KMS-11 (cell line): ENCODE data around the gene SH3TC1.

Source experiments
- H2AFZ ChIP-seq: fragments of 200-600 bp; sonication (generic); 2 replicates; pipeline ENCODE4 v1.6.1; 2016; ENCODE audit warnings: antibody characterized with exemption, mixed run types, low read depth
- H3K27ac ChIP-seq: fragments of 200-600 bp; sonication (generic); 2 replicates; pipeline ENCODE4 v1.6.1; 2016; ENCODE audit warnings: mild to moderate bottlenecking, mixed run types
- H3K27me3 ChIP-seq: fragments of 200-600 bp; sonication (generic); 2 replicates; pipeline ENCODE4 v1.6.1; 2017; ENCODE audit warnings: mild to moderate bottlenecking, low read depth, mixed run types, moderate library complexity; ENCODE audit not compliant: insufficient read depth
- H3K36me3 ChIP-seq: fragments of 200-600 bp; sonication (generic); 2 replicates; pipeline ENCODE4 v1.6.1; 2017; ENCODE audit warnings: mild to moderate bottlenecking, mixed run types; ENCODE audit not compliant: insufficient read depth
- H3K4me1 ChIP-seq: fragments of 200-600 bp; sonication (generic); 2 replicates; pipeline ENCODE4 v1.6.1; 2016; ENCODE audit warnings: mild to moderate bottlenecking, low read depth, mixed run types; ENCODE audit not compliant: poor library complexity, severe bottlenecking
- H3K4me2 ChIP-seq: fragments of 200-600 bp; sonication (generic); 2 replicates; pipeline ENCODE4 v1.7.0; 2016; ENCODE audit warnings: mild to moderate bottlenecking, mixed run types
- H3K4me3 ChIP-seq: fragments of 200-600 bp; sonication (generic); IDR thresholded peaks from 2 replicates; pipeline ENCODE4 v1.6.1; 2017; ENCODE audit warnings: low read depth, low read length, mixed read lengths; ENCODE audit not compliant: insufficient read depth
- H3K79me2 ChIP-seq: fragments of 200-600 bp; sonication (generic); 2 replicates; pipeline ENCODE4 v1.6.1; 2016; ENCODE audit warnings: low read depth, mixed run types; ENCODE audit not compliant: insufficient read depth
- H3K9ac ChIP-seq: fragments of 200-600 bp; sonication (generic); 2 replicates; pipeline ENCODE4 v1.6.1; 2016; ENCODE audit warnings: mild to moderate bottlenecking, mixed run types
- H4K20me1 ChIP-seq: fragments of 200-600 bp; sonication (generic); 2 replicates; pipeline ENCODE4 v1.6.1; 2016; ENCODE audit warnings: mild to moderate bottlenecking, mixed run types; ENCODE audit not compliant: insufficient read depth
- TF ChIP-seq, protein P1 (sequence below): fragments of 200-600 bp; sonication (generic); conservative IDR thresholded peaks from 2 replicates; pipeline ENCODE4 v1.6.1; 2017; ENCODE audit warnings: low read depth, mild to moderate bottlenecking, antibody characterized with exemption, low read length, moderate library complexity, mixed read lengths

The SH3TC1 gene

DNA sequence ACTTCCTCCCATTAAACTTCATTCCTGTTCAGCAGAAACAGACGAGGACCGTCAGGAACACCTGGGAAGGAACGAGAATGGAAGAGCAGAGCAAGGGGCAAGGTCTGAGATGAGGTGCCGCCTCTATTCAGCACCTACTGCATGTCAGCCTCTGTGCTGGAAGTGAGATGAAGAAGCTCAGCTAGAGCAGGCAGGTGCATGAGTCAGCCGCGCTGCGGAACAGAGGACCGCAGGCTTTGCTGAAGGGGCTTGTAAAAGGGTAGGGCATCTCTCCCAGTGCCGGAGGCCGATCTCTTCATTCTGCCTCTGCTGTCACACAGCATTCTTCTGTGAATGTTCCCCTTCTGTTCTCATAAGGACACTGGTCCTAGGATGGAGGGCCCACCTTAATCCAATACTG, 34.4 kb upstream of the SH3TC1 start:
- H3K4me1 ChIP-seq: no peaks in the 10 kb centered on the region
- no peaks in the 10 kb centered on the region for H3K36me3 ChIP-seq
- H3K4me3 ChIP-seq: no peak overlapping the region
- no peaks in the 10 kb centered on the region for H4K20me1 ChIP-seq
- no peak overlapping the region for H3K9ac ChIP-seq
- no peaks in the 10 kb centered on the region for H3K79me2 ChIP-seq
- no peak overlapping the region for H2AFZ ChIP-seq
- no peak overlapping the region for H3K4me2 ChIP-seq
- no peaks in the 10 kb centered on the region for H3K27me3 ChIP-seq
- TF ChIP-seq, protein P1, sequence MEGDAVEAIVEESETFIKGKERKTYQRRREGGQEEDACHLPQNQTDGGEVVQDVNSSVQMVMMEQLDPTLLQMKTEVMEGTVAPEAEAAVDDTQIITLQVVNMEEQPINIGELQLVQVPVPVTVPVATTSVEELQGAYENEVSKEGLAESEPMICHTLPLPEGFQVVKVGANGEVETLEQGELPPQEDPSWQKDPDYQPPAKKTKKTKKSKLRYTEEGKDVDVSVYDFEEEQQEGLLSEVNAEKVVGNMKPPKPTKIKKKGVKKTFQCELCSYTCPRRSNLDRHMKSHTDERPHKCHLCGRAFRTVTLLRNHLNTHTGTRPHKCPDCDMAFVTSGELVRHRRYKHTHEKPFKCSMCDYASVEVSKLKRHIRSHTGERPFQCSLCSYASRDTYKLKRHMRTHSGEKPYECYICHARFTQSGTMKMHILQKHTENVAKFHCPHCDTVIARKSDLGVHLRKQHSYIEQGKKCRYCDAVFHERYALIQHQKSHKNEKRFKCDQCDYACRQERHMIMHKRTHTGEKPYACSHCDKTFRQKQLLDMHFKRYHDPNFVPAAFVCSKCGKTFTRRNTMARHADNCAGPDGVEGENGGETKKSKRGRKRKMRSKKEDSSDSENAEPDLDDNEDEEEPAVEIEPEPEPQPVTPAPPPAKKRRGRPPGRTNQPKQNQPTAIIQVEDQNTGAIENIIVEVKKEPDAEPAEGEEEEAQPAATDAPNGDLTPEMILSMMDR: no peak
- H3K27ac ChIP-seq: no peak overlapping the region

DNA sequence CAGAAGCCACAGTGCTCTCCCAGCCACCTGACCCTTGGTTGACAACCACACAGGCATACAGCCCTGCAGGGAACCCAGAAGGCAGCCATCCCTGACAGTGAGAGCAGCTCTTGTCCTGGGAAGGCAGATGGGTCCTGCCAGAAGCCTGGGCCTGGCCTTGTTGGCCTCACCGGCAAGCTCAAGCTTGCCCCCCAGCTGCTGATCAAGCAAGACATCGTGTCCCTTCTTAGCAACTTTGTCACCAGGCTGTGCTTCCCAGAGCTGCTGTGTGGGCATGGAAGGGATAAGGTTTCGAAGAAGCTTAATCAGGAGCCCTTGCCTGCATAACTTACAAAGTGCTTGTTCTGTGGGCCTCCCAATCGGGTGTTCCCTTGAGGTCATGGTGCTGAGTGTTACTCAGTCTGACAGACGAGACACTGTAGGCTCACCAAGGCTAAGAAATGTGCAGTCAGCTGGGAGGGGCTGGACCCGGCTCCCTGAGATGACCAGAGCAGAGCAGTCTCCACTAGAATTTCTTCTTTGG, 33.7 kb upstream of the SH3TC1 start:
- Histone ChIP-seq H3K79me2 (no peaks in the 10 kb centered on the region), H3K36me3 (no peaks in the 10 kb centered on the region), H3K4me2 (no peak overlapping the region), H3K4me1 (no peaks in the 10 kb centered on the region), H3K27me3 (no peaks in the 10 kb centered on the region), H3K27ac (no peak overlapping the region), H4K20me1 (no peaks in the 10 kb centered on the region), H3K9ac (no peak overlapping the region), H3K4me3 (no peak overlapping the region), H2AFZ (no peak overlapping the region)
- TF ChIP-seq, protein P1: no peak

GRCh38 chr4:8167291-8167690, 31.8 kb upstream of the SH3TC1 start:
- Histone ChIP-seq H3K27ac (no peak overlapping the region), H4K20me1 (no peaks in the 10 kb centered on the region), H3K4me3 (no peak overlapping the region), H3K4me2 (no peak overlapping the region), H3K4me1 (no peaks in the 10 kb centered on the region), H2AFZ (no peak overlapping the region), H3K36me3 (no peaks in the 10 kb centered on the region), H3K27me3 (no peaks in the 10 kb centered on the region), H3K9ac (no peak overlapping the region), H3K79me2 (no peaks in the 10 kb centered on the region)
- TF ChIP-seq, protein P1: no peak

DNA sequence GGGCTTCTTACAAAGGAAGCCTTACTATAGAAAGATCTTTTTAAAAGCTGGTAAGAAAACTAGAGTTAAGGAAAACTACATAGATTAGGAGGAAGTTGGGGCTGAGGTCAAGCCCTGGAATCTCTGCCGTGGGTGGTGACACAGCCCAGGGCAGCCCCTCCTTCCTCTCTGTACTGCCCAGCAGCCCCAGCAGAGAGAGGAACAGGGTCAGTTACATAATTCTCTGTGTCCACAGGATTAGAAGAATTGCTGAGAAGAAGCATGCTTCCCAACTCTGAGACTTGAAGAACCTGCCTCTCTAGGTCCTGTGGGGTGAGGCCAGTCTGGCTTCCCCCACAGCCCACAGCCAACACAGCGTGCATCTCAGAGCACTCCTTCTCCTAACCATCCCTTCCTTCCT, 31.3 kb upstream of the SH3TC1 start:
- Histone ChIP-seq H3K27me3 (no peaks in the 10 kb centered on the region), H3K79me2 (no peaks in the 10 kb centered on the region), H3K36me3 (no peaks in the 10 kb centered on the region), H3K4me3 (no peak overlapping the region), H3K4me2 (no peak overlapping the region), H3K9ac (no peak overlapping the region), H3K4me1 (no peaks in the 10 kb centered on the region), H3K27ac (no peak overlapping the region), H2AFZ (no peak overlapping the region), H4K20me1 (no peaks in the 10 kb centered on the region)
- TF ChIP-seq, protein P1: no peak

DNA sequence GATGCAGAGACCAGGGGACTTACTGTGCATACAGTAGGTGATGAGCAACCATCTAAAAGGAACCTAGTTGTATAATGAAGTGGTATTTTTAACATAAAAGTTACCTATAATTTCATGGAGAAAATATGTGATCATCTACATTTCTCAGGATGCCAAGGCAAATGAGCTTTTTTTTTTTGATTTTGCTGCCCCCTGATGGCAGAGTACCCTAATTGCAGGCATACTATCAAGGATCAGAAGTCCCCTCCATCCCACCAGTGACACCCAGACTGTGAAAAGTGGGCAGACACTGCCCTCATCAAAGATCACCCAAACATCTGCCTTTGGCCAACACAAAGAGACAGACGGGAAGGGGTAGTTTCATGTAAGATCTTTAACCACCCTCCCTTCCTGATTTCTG, 30.9 kb upstream of the SH3TC1 start:
- Histone ChIP-seq H2AFZ (no peak overlapping the region), H3K27ac (no peak overlapping the region), H3K36me3 (no peaks in the 10 kb centered on the region), H3K27me3 (no peaks in the 10 kb centered on the region), H3K9ac (no peak overlapping the region), H3K4me2 (no peak overlapping the region), H4K20me1 (no peaks in the 10 kb centered on the region), H3K4me3 (no peak overlapping the region), H3K79me2 (no peaks in the 10 kb centered on the region), H3K4me1 (no peaks in the 10 kb centered on the region)
- TF ChIP-seq, protein P1: peak; percentile 54; the same call in 1 of the 2 replicates
